KMS-11 (cell line): ENCODE results near the gene FADS1.

Experiments used
- H2AFZ ChIP-seq: fragments of 200-600 bp; sonication (generic); 2 replicates; pipeline ENCODE4 v1.6.1; 2016; ENCODE audit warnings: antibody characterized with exemption, mixed run types, low read depth
- H3K27ac ChIP-seq: fragments of 200-600 bp; sonication (generic); 2 replicates; pipeline ENCODE4 v1.6.1; 2016; ENCODE audit warnings: mild to moderate bottlenecking, mixed run types
- H3K27me3 ChIP-seq: fragments of 200-600 bp; sonication (generic); 2 replicates; pipeline ENCODE4 v1.6.1; 2017; ENCODE audit warnings: mild to moderate bottlenecking, low read depth, mixed run types, moderate library complexity; ENCODE audit not compliant: insufficient read depth
- H3K36me3 ChIP-seq: fragments of 200-600 bp; sonication (generic); 2 replicates; pipeline ENCODE4 v1.6.1; 2017; ENCODE audit warnings: mild to moderate bottlenecking, mixed run types; ENCODE audit not compliant: insufficient read depth
- H3K4me1 ChIP-seq: fragments of 200-600 bp; sonication (generic); 2 replicates; pipeline ENCODE4 v1.6.1; 2016; ENCODE audit warnings: mild to moderate bottlenecking, low read depth, mixed run types; ENCODE audit not compliant: poor library complexity, severe bottlenecking
- H3K4me2 ChIP-seq: fragments of 200-600 bp; sonication (generic); 2 replicates; pipeline ENCODE4 v1.7.0; 2016; ENCODE audit warnings: mild to moderate bottlenecking, mixed run types
- H3K4me3 ChIP-seq: fragments of 200-600 bp; sonication (generic); IDR thresholded peaks from 2 replicates; pipeline ENCODE4 v1.6.1; 2017; ENCODE audit warnings: low read depth, low read length, mixed read lengths; ENCODE audit not compliant: insufficient read depth
- H3K79me2 ChIP-seq: fragments of 200-600 bp; sonication (generic); 2 replicates; pipeline ENCODE4 v1.6.1; 2016; ENCODE audit warnings: low read depth, mixed run types; ENCODE audit not compliant: insufficient read depth
- H3K9ac ChIP-seq: fragments of 200-600 bp; sonication (generic); 2 replicates; pipeline ENCODE4 v1.6.1; 2016; ENCODE audit warnings: mild to moderate bottlenecking, mixed run types
- H4K20me1 ChIP-seq: fragments of 200-600 bp; sonication (generic); 2 replicates; pipeline ENCODE4 v1.6.1; 2016; ENCODE audit warnings: mild to moderate bottlenecking, mixed run types; ENCODE audit not compliant: insufficient read depth
- CTCF ChIP-seq: fragments of 200-600 bp; sonication (generic); conservative IDR thresholded peaks from 2 replicates; pipeline ENCODE4 v1.6.1; 2017; ENCODE audit warnings: low read depth, mild to moderate bottlenecking, antibody characterized with exemption, low read length, moderate library complexity, mixed read lengths

FADS1 gene

GRCh38 chr11:61787928-61788491, 28.8 kb downstream of the FADS1 start:
- no peaks in the 10 kb centered on the region for H3K27me3 ChIP-seq
- no peak overlapping the region for H3K9ac ChIP-seq
- TF ChIP-seq CTCF = peak; percentile 48
- peaks cover 6% of the 10 kb centered on the region; the same call in 1 of the 2 replicates for H3K36me3 ChIP-seq
- no peaks in the 10 kb centered on the region for H4K20me1 ChIP-seq
- no peak overlapping the region for H3K4me3 ChIP-seq
- no peak overlapping the region for H3K4me2 ChIP-seq
- no peak overlapping the region for H2AFZ ChIP-seq
- peaks cover 8% of the 10 kb centered on the region for H3K4me1 ChIP-seq
- H3K79me2 ChIP-seq = peaks cover 29% of the 10 kb centered on the region
- H3K27ac ChIP-seq = no peak overlapping the region

- Histone ChIP-seq H3K27me3 (no peaks in the 10 kb centered on the region), H3K27ac (no peak overlapping the region), H3K4me1 (no peaks in the 10 kb centered on the region), H4K20me1 (no peaks in the 10 kb centered on the region), H3K79me2 (peaks cover 12% of the 10 kb centered on the region), H3K4me3 (no peak overlapping the region), H3K9ac (no peak overlapping the region), H3K36me3 (peaks cover 6% of the 10 kb centered on the region; the same call in 1 of the 2 replicates), H3K4me2 (no peak overlapping the region), H2AFZ (no peak overlapping the region)
- TF ChIP-seq CTCF = no peak
These were observed 30.9 kb downstream of the FADS1 start for GRCh38 chr11:61785837-61786402.

GRCh38 chr11:61784506-61784805, 32.3 kb downstream of the FADS1 start:
- no peak overlapping the region for H2AFZ ChIP-seq
- H3K36me3 ChIP-seq = peaks cover 6% of the 10 kb centered on the region; the same call in 1 of the 2 replicates
- no peak overlapping the region for H3K27ac ChIP-seq
- no peak for TF ChIP-seq CTCF
- H3K4me3 ChIP-seq = no peak overlapping the region
- no peaks in the 10 kb centered on the region for H3K79me2 ChIP-seq
- H4K20me1 ChIP-seq = no peaks in the 10 kb centered on the region
- H3K4me1 ChIP-seq = no peaks in the 10 kb centered on the region
- H3K4me2 ChIP-seq = no peak overlapping the region
- no peak overlapping the region for H3K9ac ChIP-seq
- H3K27me3 ChIP-seq = no peaks in the 10 kb centered on the region

- Histone ChIP-seq H3K79me2 (no peaks in the 10 kb centered on the region), H3K36me3 (peaks cover 2% of the 10 kb centered on the region; the same call in 1 of the 2 replicates), H4K20me1 (no peaks in the 10 kb centered on the region), H3K4me3 (no peak overlapping the region), H2AFZ (no peak overlapping the region), H3K4me1 (no peaks in the 10 kb centered on the region), H3K9ac (no peak overlapping the region), H3K4me2 (no peak overlapping the region), H3K27ac (no peak overlapping the region), H3K27me3 (no peaks in the 10 kb centered on the region)
- TF ChIP-seq CTCF = no peak
These were observed 32.9 kb downstream of the FADS1 start for GRCh38 chr11:61783717-61784505.
